ENCODE results near the gene AUNIP.

- TF ChIP-seq CTCF (IDR thresholded peaks at IDR 0.05) (no peak), POLR2A (IDR thresholded peaks at IDR 0.05) (no peak)
Observed at GRCh38 chr1:25896266-25896665, 37.0 kb upstream of the AUNIP start.
